Central memory CD4-positive, alpha-beta T cell (primary cell): ENCODE data around the gene PTPRU.

Experiments used
- DNase-seq: peaks from one replicate; pipeline ENCODE4 v3.0.0; 2022

Gene PTPRU

GRCh38 chr1:29319300-29320110 is 83.2 kb downstream of the PTPRU start:
- no peak for DNase-seq

GRCh38 chr1:29320156-29320940 is 84.0 kb downstream of the PTPRU start:
- no peak for DNase-seq

- DNase-seq, result no peak
Measured at GRCh38 chr1:29321176-29321575, 84.9 kb downstream of the PTPRU start.

- no peak for DNase-seq
Measured at GRCh38 chr1:29322147-29322694, 85.9 kb downstream of the PTPRU start.

- DNase-seq, result no peak
Measured at GRCh38 chr1:29322861-29323585, 86.7 kb downstream of the PTPRU start.

GRCh38 chr1:29323636-29324035 is 87.3 kb downstream of the PTPRU start:
- no peak for DNase-seq

GRCh38 chr1:29324202-29324601 is 87.9 kb downstream of the PTPRU start:
- DNase-seq, result no peak

- DNase-seq, result no peak
Measured at GRCh38 chr1:29324771-29325351, 88.5 kb downstream of the PTPRU start.

GRCh38 chr1:29325675-29326074 is 89.4 kb downstream of the PTPRU start:
- DNase-seq, result no peak

GRCh38 chr1:29326123-29326522 is 89.8 kb downstream of the PTPRU start:
- DNase-seq, result no peak

GRCh38 chr1:29327223-29327935 is 91.1 kb downstream of the PTPRU start:
- no peak for DNase-seq

GRCh38 chr1:29329022-29329775 is 92.9 kb downstream of the PTPRU start:
- no peak for DNase-seq

GRCh38 chr1:29330089-29330488 is 93.8 kb downstream of the PTPRU start:
- DNase-seq, result no peak

- no peak for DNase-seq
Measured at GRCh38 chr1:29330856-29331255, 94.5 kb downstream of the PTPRU start.

GRCh38 chr1:29331309-29331708 is 95.0 kb downstream of the PTPRU start:
- no peak for DNase-seq

- no peak for DNase-seq
Measured at GRCh38 chr1:29331729-29332128, 95.4 kb downstream of the PTPRU start.

GRCh38 chr1:29332204-29332603 is 95.9 kb downstream of the PTPRU start:
- no peak for DNase-seq

- no peak for DNase-seq
Measured at GRCh38 chr1:29333008-29333407, 96.7 kb downstream of the PTPRU start.

- no peak for DNase-seq
Measured at GRCh38 chr1:29335573-29335972, 99.3 kb downstream of the PTPRU start.

GRCh38 chr1:29338908-29339575 is 102.7 kb downstream of the PTPRU start:
- DNase-seq, result no peak

GRCh38 chr1:29341936-29342335 is 105.6 kb downstream of the PTPRU start:
- no peak for DNase-seq
